Erythroblast (primary cell): ENCODE data around the gene GCSAM.

ENCODE experiments used
- GATA1 ChIP-seq: IDR thresholded peaks from 2 replicates; pipeline ENCODE4 v1.6.1; 2011; ENCODE audit warnings: low read depth, mild to moderate bottlenecking, control low read depth, low read length, moderate library complexity
- POLR2A ChIP-seq: IDR thresholded peaks from 2 replicates; pipeline ENCODE4 v1.6.1; 2011; ENCODE audit warnings: mild to moderate bottlenecking, low read length

DNA sequence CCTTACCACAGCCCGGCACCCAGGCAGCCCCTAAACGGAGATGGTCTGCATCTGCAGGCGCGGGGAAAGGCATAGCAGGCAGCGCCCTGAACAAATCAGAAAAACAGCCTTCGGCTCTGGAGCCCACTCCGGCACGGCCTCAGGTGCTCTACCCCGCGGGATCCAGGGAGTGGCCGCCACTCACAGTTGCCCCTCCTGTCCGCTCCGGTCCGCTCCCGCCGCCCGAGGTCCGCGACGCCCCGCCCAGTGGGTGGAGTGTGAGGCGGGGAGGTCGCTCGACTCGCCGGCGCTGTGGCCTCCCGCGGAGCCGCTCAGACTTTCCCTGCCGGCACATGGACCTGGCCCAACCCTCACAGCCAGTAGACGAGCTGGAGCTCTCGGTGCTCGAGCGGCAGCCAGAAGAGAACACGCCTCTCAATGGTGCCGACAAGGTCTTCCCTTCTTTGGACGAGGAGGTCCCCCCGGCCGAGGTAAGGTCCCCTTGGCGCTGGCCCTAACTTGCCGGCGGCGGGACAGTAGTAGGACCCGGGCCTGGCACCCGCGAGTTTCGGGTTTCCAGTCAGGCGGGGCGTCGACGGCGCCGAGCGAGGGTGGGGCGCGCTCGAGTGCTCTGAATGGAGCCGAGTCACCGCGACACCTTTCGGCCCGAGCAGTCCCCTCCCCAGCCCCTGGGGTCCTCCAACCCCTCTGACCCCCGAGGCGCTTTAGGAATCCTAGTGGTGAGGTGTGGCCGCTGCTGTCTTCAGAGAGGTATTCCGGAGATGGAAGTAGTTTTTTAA is 46.8 kb downstream of the GCSAM start, which contains the start of gene C3orf52:
- TF ChIP-seq POLR2A (no peak), GATA1 (no peak)
